Chondrocyte (in vitro differentiated cells): ENCODE data around the gene CHN1. TPM values are rescaled to one million over a fixed set of nuclear protein-coding genes. Genes with fewer than 3 reads are reported as not detected.

Source experiments
- DNase-seq: peaks from one replicate; pipeline ENCODE4 v3.0.0; 2021; ENCODE audit warnings: mixed read lengths, low spot score
- H3K27ac Mint-ChIP-seq: one replicate; pipeline ENCODE4 v1.8.0; 2021; ENCODE audit warnings: mild to moderate bottlenecking, moderate library complexity, mixed read lengths; ENCODE audit not compliant: unreplicated experiment
- H3K27me3 Mint-ChIP-seq: 2 replicates; pipeline ENCODE4 v1.8.0; 2021; ENCODE audit warnings: low read depth, mixed read lengths
- H3K36me3 Mint-ChIP-seq: 2 replicates; pipeline ENCODE4 v1.8.0; 2021; ENCODE audit warnings: low read depth, mixed read lengths
- H3K4me1 Mint-ChIP-seq: 2 replicates; pipeline ENCODE4 v1.8.0; 2021; ENCODE audit warnings: low read depth, mild to moderate bottlenecking, mixed read lengths
- H3K4me3 Mint-ChIP-seq: one replicate; pipeline ENCODE4 v1.8.0; 2021; ENCODE audit warnings: mild to moderate bottlenecking, moderate library complexity, mixed read lengths; ENCODE audit not compliant: unreplicated experiment
- H3K9me3 Mint-ChIP-seq: 2 replicates; pipeline ENCODE4 v1.8.0; 2021; ENCODE audit warnings: low read depth, mixed read lengths
- CTCF ChIP-seq: fragments of 200-600 bp; sonication (generic); IDR thresholded peaks from 2 replicates; pipeline ENCODE4 v1.5.0; 2021; ENCODE audit warnings: antibody characterized with exemption, mild to moderate bottlenecking, moderate library complexity
- total RNA-seq: library from RNA; stranded (reverse); gene quantifications from 3 replicates; pipeline ENCODE4 v1.2.1, GENCODE V29; 2021

CHN1 gene
- total RNA-seq, 1 donor from 2014 or later, result 23.1 TPM

- Mint-ChIP-seq H3K4me1 (peaks cover 17% of the 10 kb centered on the region), H3K9me3 (no peaks in the 10 kb centered on the region), H3K27ac (no peak overlapping the region), H3K27me3 (no peaks in the 10 kb centered on the region), H3K4me3 (no peak overlapping the region), H3K36me3 (no peaks in the 10 kb centered on the region)
- no peak for TF ChIP-seq CTCF
- DNase-seq, result no peak
These were observed 117.0 kb downstream of the CHN1 start for GRCh38 chr2:174888146-174888545.

GRCh38 chr2:174882416-174882815 lies 122.8 kb downstream of the CHN1 start:
- Mint-ChIP-seq H3K36me3 (no peaks in the 10 kb centered on the region), H3K9me3 (no peaks in the 10 kb centered on the region), H3K27me3 (no peaks in the 10 kb centered on the region), H3K4me3 (no peak overlapping the region), H3K27ac (no peak overlapping the region), H3K4me1 (peaks cover 25% of the 10 kb centered on the region)
- TF ChIP-seq CTCF, result no peak
- no peak for DNase-seq

GRCh38 chr2:174881678-174882077 lies 123.5 kb downstream of the CHN1 start:
- no peaks in the 10 kb centered on the region for H3K27me3 Mint-ChIP-seq
- no peak overlapping the region for H3K4me3 Mint-ChIP-seq
- H3K36me3 Mint-ChIP-seq, result no peaks in the 10 kb centered on the region
- no peak for TF ChIP-seq CTCF
- peaks cover 25% of the 10 kb centered on the region for H3K4me1 Mint-ChIP-seq
- no peaks in the 10 kb centered on the region for H3K9me3 Mint-ChIP-seq
- peak overlapping the region; percentile 24 for H3K27ac Mint-ChIP-seq
- DNase-seq, result no peak

GRCh38 chr2:174878537-174879147 lies 126.5 kb downstream of the CHN1 start:
- peak overlapping the region; percentile 34 for H3K27ac Mint-ChIP-seq
- DNase-seq, result no peak
- H3K27me3 Mint-ChIP-seq, result no peaks in the 10 kb centered on the region
- H3K4me3 Mint-ChIP-seq, result peak overlapping the region; percentile 57
- no peaks in the 10 kb centered on the region for H3K9me3 Mint-ChIP-seq
- H3K4me1 Mint-ChIP-seq, result peaks cover 35% of the 10 kb centered on the region
- H3K36me3 Mint-ChIP-seq, result no peaks in the 10 kb centered on the region
- TF ChIP-seq CTCF, result no peak

GRCh38 chr2:174877751-174878150 lies 127.4 kb downstream of the CHN1 start:
- TF ChIP-seq CTCF, result no peak
- no peak overlapping the region for H3K27ac Mint-ChIP-seq
- no peak overlapping the region for H3K4me3 Mint-ChIP-seq
- DNase-seq, result no peak
- H3K36me3 Mint-ChIP-seq, result no peaks in the 10 kb centered on the region
- peaks cover 42% of the 10 kb centered on the region for H3K4me1 Mint-ChIP-seq
- no peaks in the 10 kb centered on the region for H3K9me3 Mint-ChIP-seq
- no peaks in the 10 kb centered on the region for H3K27me3 Mint-ChIP-seq
